Fibroblast of skin of right quadriceps (primary cell): ENCODE data around the gene LGI2.

Experiments
- DNase-seq: peaks from one replicate; pipeline ENCODE4 v3.0.0-alpha.2; 2013

Gene LGI2

DNA sequence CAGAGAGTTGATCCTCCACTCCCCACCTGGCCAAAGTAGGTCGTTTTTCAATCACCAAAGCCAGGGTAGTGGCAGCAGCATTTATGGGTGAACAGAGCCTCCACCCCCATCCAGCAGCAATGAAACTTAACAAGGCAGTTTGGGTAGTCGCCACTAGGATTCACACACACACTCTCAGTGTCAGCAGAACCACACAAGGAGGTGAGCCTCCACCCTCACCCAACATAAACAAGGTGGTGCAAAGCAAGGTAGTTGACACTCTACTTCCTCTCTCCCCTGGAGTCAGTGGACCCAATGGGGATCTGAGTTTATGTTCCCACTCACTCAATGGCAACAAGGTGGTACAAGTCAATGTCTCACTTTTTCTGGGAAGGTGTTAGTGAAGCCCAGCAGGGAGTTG lies 67.5 kb downstream of the LGI2 start:
- DNase-seq: no peak

DNA sequence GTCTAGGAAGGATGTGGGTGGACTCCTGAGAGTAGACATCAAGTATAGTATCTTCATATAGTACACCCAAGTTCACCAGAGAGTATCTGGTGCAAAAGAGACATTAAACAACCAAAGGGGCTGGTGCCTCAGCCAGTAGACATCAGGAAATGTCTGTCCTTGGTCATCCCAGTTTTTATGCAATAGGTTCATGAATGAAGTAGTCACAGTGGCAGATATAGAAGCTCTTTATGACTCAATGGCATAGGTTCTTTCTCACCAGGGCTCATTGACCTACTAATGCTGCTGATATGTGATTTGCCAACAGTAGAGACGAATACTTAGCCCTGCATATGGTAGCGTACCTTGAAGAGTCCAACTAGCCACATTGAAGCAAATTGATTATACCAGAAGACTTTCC lies 72.9 kb downstream of the LGI2 start:
- no peak for DNase-seq

DNA sequence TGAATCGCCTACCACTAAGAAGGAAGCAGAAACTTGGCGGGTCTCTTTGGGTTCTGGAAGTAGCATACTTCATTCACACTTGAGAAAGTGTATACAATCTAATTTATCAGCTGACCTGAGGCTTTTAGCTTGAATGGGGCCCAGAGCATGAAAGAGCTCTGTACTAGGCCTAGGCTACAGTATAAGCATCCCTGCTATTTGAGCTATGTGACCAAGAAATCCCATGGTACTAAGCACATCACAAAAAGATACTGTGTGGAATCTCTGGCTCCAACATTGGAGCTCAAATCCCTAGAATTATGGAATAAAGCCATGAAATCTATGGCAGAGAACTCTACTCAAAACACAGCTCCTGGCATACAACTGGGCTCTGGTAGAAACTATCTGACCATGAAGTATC lies 74.0 kb downstream of the LGI2 start:
- no peak for DNase-seq

DNA sequence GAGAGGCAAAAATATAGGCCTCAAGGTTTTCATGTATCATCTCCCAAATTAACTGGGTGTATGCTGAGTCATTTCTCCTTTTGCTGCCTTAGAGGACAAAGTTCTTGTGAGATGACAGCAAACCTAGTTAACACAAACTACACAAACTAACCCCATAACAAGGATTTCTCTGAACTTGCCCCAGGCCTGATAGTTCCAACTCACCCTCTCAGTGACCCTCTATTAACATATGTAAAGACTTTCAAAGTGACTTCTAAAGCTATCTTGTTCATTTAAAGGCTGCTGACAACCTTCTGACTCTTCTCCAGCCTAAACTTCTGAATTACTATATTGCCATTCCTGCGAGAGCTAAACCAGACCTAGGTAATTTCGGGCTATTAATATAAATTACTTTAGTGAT lies 74.7 kb downstream of the LGI2 start:
- no peak for DNase-seq

DNA sequence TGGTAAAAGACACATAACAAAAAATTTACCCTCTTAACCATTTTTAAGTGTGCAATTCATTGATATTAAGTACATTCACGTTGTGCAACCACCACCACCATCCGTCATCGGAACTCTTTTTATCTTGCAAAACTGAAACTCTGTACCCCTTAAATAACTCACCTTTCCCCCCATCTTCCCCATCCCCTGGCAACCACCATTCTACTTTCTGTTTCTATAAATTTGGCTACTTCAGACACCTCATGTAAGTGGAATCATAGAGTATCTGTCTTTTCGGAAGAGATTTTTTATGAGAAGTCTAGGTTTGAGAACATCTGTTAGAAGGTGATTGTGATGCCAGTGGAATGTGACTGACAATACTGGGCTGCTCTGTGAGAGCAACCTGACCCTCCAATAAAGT lies 78.1 kb downstream of the LGI2 start:
- DNase-seq: no peak

DNA sequence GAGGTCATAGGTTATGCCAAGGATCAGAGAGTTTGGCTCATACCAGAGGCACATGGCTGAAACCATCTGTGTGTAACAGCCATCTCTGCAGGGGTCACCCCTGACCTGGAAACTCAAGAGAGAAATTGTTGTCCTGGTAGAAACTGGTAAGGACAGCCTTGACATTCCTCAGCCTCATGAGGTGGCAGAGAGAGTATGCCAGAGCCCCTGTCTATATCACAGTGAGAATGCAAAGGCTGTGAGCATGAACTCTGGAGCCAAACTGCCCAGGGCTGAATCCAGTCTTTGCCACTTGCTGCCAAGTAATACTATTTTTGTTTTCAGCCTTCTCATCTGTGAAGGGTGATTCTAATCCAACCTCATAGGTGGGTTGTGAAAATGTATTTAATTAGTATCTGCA lies 80.8 kb downstream of the LGI2 start:
- DNase-seq: no peak
